Loucy (cell line): ENCODE results near the gene TSPAN9.

Experiments
- H2AFZ ChIP-seq: fragments of 200-600 bp; sonication (generic); 2 replicates; pipeline ENCODE4 v1.6.0; 2016; ENCODE audit warnings: antibody characterized with exemption, mild to moderate bottlenecking, low read length, moderate library complexity
- H3F3A ChIP-seq: fragments of 200-600 bp; 2 replicates; pipeline ENCODE4 v1.6.0; 2016; ENCODE audit warnings: antibody characterized with exemption, low read depth, mild to moderate bottlenecking
- H3K27me3 ChIP-seq: fragments of 200-600 bp; sonication (generic); 2 replicates; pipeline ENCODE4 v1.6.1; 2014; ENCODE audit warnings: low read length, mild to moderate bottlenecking; ENCODE audit not compliant: insufficient read depth, poor library complexity, severe bottlenecking
- H3K36me3 ChIP-seq: fragments of 200-600 bp; sonication (generic); 2 replicates; pipeline ENCODE4 v1.6.1; 2016; ENCODE audit warnings: low read length; ENCODE audit not compliant: insufficient read depth
- H3K4me1 ChIP-seq: fragments of 200-600 bp; sonication (generic); 2 replicates; pipeline ENCODE4 v1.5.1; 2014; ENCODE audit warnings: low read length, mild to moderate bottlenecking; ENCODE audit not compliant: insufficient read depth, poor library complexity, severe bottlenecking
- H3K4me2 ChIP-seq: fragments of 200-600 bp; sonication (generic); 2 replicates; pipeline ENCODE4 v1.6.0; 2014; ENCODE audit warnings: antibody characterized with exemption, low read length, low read depth, mild to moderate bottlenecking; ENCODE audit not compliant: poor library complexity, severe bottlenecking
- H3K4me3 ChIP-seq: fragments of 200-600 bp; sonication (generic); 2 replicates; pipeline ENCODE4 v1.5.1; 2014; ENCODE audit warnings: low read length, mild to moderate bottlenecking, mixed read lengths; ENCODE audit not compliant: poor library complexity, severe bottlenecking
- H3K79me2 ChIP-seq: fragments of 200-600 bp; sonication (generic); 2 replicates; pipeline ENCODE4 v1.6.1; 2014; ENCODE audit warnings: low read length; ENCODE audit not compliant: insufficient read depth
- H3K9ac ChIP-seq: fragments of 200-600 bp; sonication (generic); 2 replicates; pipeline ENCODE4 v1.6.0; 2014; ENCODE audit warnings: mild to moderate bottlenecking, low read depth, low read length, moderate library complexity; ENCODE audit not compliant: poor library complexity, severe bottlenecking
- H3K9me2 ChIP-seq: fragments of 200-600 bp; sonication (generic); replicated peaks from 2 replicates; pipeline ENCODE4 v1.6.1; 2016; ENCODE audit warnings: low read depth, low read length, mixed read lengths
- H3K9me3 ChIP-seq: fragments of 200-600 bp; sonication (generic); 2 replicates; pipeline ENCODE4 v1.6.1; 2014; ENCODE audit warnings: mild to moderate bottlenecking, antibody characterized with exemption, low read length, low read depth; ENCODE audit not compliant: insufficient read depth
- H4K20me1 ChIP-seq: fragments of 200-600 bp; sonication (generic); 2 replicates; pipeline ENCODE4 v1.6.0; 2014; ENCODE audit warnings: antibody characterized with exemption, low read length, mild to moderate bottlenecking; ENCODE audit not compliant: insufficient read depth, poor library complexity, severe bottlenecking
- EZH2phosphoT487 ChIP-seq: fragments of 200-600 bp; IDR thresholded peaks from 2 replicates; pipeline ENCODE4 v1.6.1; 2018; ENCODE audit warnings: antibody characterized with exemption, mild to moderate bottlenecking, moderate library complexity, borderline replicate concordance
- TF ChIP-seq, protein P1 (sequence below): fragments of 200-600 bp; sonication (generic); conservative IDR thresholded peaks from 2 replicates; pipeline ENCODE4 v1.5.1; 2014; ENCODE audit warnings: mild to moderate bottlenecking, antibody characterized with exemption, low read length

TSPAN9 gene

GRCh38 chr12:3329361-3329760, 252.2 kb downstream of the TSPAN9 start:
- no peak overlapping the region for H3K9ac ChIP-seq
- no peaks in the 10 kb centered on the region for H3K9me2 ChIP-seq
- H3K4me1 ChIP-seq, result no peaks in the 10 kb centered on the region
- no peaks in the 10 kb centered on the region for H3K36me3 ChIP-seq
- no peaks in the 10 kb centered on the region for H3K27me3 ChIP-seq
- no peaks in the 10 kb centered on the region for H4K20me1 ChIP-seq
- H2AFZ ChIP-seq, result no peak overlapping the region
- no peaks in the 10 kb centered on the region for H3F3A ChIP-seq
- no peaks in the 10 kb centered on the region for H3K9me3 ChIP-seq
- no peak overlapping the region for H3K4me3 ChIP-seq
- H3K4me2 ChIP-seq, result no peak overlapping the region
- no peaks in the 10 kb centered on the region for H3K79me2 ChIP-seq
- TF ChIP-seq, protein P1, sequence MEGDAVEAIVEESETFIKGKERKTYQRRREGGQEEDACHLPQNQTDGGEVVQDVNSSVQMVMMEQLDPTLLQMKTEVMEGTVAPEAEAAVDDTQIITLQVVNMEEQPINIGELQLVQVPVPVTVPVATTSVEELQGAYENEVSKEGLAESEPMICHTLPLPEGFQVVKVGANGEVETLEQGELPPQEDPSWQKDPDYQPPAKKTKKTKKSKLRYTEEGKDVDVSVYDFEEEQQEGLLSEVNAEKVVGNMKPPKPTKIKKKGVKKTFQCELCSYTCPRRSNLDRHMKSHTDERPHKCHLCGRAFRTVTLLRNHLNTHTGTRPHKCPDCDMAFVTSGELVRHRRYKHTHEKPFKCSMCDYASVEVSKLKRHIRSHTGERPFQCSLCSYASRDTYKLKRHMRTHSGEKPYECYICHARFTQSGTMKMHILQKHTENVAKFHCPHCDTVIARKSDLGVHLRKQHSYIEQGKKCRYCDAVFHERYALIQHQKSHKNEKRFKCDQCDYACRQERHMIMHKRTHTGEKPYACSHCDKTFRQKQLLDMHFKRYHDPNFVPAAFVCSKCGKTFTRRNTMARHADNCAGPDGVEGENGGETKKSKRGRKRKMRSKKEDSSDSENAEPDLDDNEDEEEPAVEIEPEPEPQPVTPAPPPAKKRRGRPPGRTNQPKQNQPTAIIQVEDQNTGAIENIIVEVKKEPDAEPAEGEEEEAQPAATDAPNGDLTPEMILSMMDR, result no peak
- TF ChIP-seq EZH2phosphoT487, result no peak

- Histone ChIP-seq H3F3A (no peaks in the 10 kb centered on the region), H3K27me3 (no peaks in the 10 kb centered on the region), H3K9me2 (no peaks in the 10 kb centered on the region), H3K4me1 (no peaks in the 10 kb centered on the region), H3K9ac (no peak overlapping the region), H3K36me3 (no peaks in the 10 kb centered on the region), H3K9me3 (no peaks in the 10 kb centered on the region), H3K4me3 (no peak overlapping the region), H2AFZ (no peak overlapping the region), H4K20me1 (no peaks in the 10 kb centered on the region), H3K4me2 (no peak overlapping the region), H3K79me2 (no peaks in the 10 kb centered on the region)
- TF ChIP-seq EZH2phosphoT487, result no peak
- TF ChIP-seq, protein P1, result no peak
Observed at GRCh38 chr12:3330976-3331510, 253.9 kb downstream of the TSPAN9 start.

DNA sequence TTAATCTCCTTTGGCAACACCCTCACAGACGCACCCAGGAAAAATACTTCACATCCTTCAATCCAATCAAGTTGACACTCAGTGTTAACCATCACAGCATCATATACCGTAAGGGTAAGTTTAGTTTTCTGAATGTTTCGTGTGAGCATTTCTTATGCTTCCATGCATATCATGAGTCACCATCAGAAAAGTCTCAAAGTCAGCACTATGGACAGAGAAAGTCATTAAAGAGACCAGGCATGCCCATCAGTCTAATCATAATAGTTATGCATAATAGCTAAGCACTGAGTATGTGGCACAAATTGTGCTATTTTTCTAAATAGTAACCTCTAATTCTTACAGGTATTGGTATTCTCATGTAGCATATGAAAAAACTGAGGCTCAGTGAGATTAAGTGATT, 255.0 kb downstream of the TSPAN9 start:
- H3K36me3 ChIP-seq, result no peaks in the 10 kb centered on the region
- no peak overlapping the region for H3K4me3 ChIP-seq
- no peaks in the 10 kb centered on the region for H3K79me2 ChIP-seq
- H2AFZ ChIP-seq, result no peak overlapping the region
- H3K9me2 ChIP-seq, result no peaks in the 10 kb centered on the region
- no peaks in the 10 kb centered on the region for H3F3A ChIP-seq
- no peaks in the 10 kb centered on the region for H4K20me1 ChIP-seq
- H3K9ac ChIP-seq, result no peak overlapping the region
- H3K4me1 ChIP-seq, result no peaks in the 10 kb centered on the region
- no peaks in the 10 kb centered on the region for H3K27me3 ChIP-seq
- H3K4me2 ChIP-seq, result no peak overlapping the region
- H3K9me3 ChIP-seq, result no peaks in the 10 kb centered on the region
- TF ChIP-seq, protein P1, result no peak
- TF ChIP-seq EZH2phosphoT487, result no peak
